DOHH2 (cell line): ENCODE data around the gene MARCHF10.

Experiments
- EZH2phosphoT487 ChIP-seq: fragments of 200-600 bp; sonication (generic); IDR thresholded peaks from 2 replicates; pipeline ENCODE4 v1.6.1; 2017; ENCODE audit warnings: borderline replicate concordance, mild to moderate bottlenecking, antibody characterized with exemption, low read length, moderate library complexity, mixed read lengths
- TF ChIP-seq, protein P1 (sequence below): fragments of 200-600 bp; sonication (generic); IDR thresholded peaks from one replicate; pipeline ENCODE4 v1.5.1; 2014; ENCODE audit warnings: antibody characterized with exemption, mild to moderate bottlenecking, low read depth, low read length; ENCODE audit not compliant: poor library complexity, severe bottlenecking

DNA sequence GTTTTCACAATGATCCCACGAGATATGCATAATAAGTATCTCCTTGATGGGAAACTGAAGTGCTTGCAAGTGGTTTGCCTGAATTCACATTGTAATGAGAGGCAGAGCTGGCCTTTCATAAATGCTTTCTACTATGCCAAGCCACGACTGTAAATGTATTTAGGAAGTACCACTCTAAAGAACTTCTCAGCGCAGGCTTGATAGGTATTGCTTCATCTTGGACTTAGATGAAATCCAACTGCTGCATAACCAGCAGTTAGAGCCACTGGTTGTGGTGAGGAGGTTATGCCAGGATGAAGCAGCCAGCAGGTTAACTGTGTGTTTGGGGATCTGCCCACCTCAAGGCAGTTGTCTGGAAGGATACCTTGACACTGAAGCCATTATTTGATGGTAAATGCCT lies 26.8 kb downstream of the MARCHF10 start:
- TF ChIP-seq, protein P1, sequence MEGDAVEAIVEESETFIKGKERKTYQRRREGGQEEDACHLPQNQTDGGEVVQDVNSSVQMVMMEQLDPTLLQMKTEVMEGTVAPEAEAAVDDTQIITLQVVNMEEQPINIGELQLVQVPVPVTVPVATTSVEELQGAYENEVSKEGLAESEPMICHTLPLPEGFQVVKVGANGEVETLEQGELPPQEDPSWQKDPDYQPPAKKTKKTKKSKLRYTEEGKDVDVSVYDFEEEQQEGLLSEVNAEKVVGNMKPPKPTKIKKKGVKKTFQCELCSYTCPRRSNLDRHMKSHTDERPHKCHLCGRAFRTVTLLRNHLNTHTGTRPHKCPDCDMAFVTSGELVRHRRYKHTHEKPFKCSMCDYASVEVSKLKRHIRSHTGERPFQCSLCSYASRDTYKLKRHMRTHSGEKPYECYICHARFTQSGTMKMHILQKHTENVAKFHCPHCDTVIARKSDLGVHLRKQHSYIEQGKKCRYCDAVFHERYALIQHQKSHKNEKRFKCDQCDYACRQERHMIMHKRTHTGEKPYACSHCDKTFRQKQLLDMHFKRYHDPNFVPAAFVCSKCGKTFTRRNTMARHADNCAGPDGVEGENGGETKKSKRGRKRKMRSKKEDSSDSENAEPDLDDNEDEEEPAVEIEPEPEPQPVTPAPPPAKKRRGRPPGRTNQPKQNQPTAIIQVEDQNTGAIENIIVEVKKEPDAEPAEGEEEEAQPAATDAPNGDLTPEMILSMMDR: no peak
- no peak for TF ChIP-seq EZH2phosphoT487
